H9 (cell line): ENCODE results near the gene MKNK2. TPM values are rescaled to one million over a fixed set of nuclear protein-coding genes. Genes with fewer than 3 reads are reported as not detected.

Experiments used
- DNase-seq: peaks from one replicate; pipeline ENCODE4 v3.0.0-alpha.2; 2017
- H2AFZ ChIP-seq: one replicate; pipeline ENCODE4 v1.6.1; 2013; ENCODE audit warnings: mild to moderate bottlenecking, low read length, control low read depth, moderate library complexity
- H2AK5ac ChIP-seq: 2 replicates; pipeline ENCODE4 v1.6.1; 2013; ENCODE audit warnings: low read length, control low read depth, mixed read lengths; ENCODE audit not compliant: insufficient read length
- H2BK120ac ChIP-seq: one replicate; pipeline ENCODE4 v1.6.1; 2013; ENCODE audit warnings: low read depth, mild to moderate bottlenecking, low read length, control low read depth, inconsistent platforms; ENCODE audit not compliant: poor library complexity, severe bottlenecking
- H2BK12ac ChIP-seq: 2 replicates; pipeline ENCODE4 v1.6.1; 2013; ENCODE audit warnings: low read length, control low read depth, mixed read lengths, low read depth; ENCODE audit not compliant: insufficient read length
- H2BK15ac ChIP-seq: 2 replicates; pipeline ENCODE4 v1.6.1; 2013; ENCODE audit warnings: low read depth, low read length, control low read depth
- H2BK20ac ChIP-seq: one replicate; pipeline ENCODE4 v1.6.1; 2013; ENCODE audit warnings: low read depth, mild to moderate bottlenecking, low read length, control low read depth, inconsistent platforms; ENCODE audit not compliant: poor library complexity, severe bottlenecking
- H2BK5ac ChIP-seq: 2 replicates; pipeline ENCODE4 v1.6.1; 2013; ENCODE audit warnings: low read length, control low read depth, mixed read lengths; ENCODE audit not compliant: insufficient read length
- H3K14ac ChIP-seq: 2 replicates; pipeline ENCODE4 v1.6.1; 2013; ENCODE audit warnings: low read length, control low read depth; ENCODE audit not compliant: insufficient read depth
- H3K18ac ChIP-seq: 2 replicates; pipeline ENCODE4 v1.6.1; 2013; ENCODE audit warnings: low read depth, mild to moderate bottlenecking, mixed read lengths, low read length, control low read depth; ENCODE audit not compliant: insufficient read length
- H3K23ac ChIP-seq: 2 replicates; pipeline ENCODE4 v1.6.1; 2013; ENCODE audit warnings: low read length, control low read depth, mixed read lengths, low read depth; ENCODE audit not compliant: insufficient read length
- H3K23me2 ChIP-seq: 2 replicates; pipeline ENCODE4 v1.6.1; 2013; ENCODE audit warnings: low read depth, mild to moderate bottlenecking, mixed read lengths, low read length, control low read depth; ENCODE audit not compliant: insufficient read length, poor library complexity, severe bottlenecking
- H3K27ac ChIP-seq: 2 replicates; pipeline ENCODE4 v1.5.1; 2013; ENCODE audit warnings: low read length, control low read depth, mixed read lengths, low read depth; ENCODE audit not compliant: insufficient read length
- H3K27me3 ChIP-seq: 2 replicates; pipeline ENCODE4 v1.6.1; 2013; ENCODE audit warnings: low read length, control low read depth, inconsistent platforms; ENCODE audit not compliant: insufficient read depth
- H3K4ac ChIP-seq: 2 replicates; pipeline ENCODE4 v1.6.1; 2013; ENCODE audit warnings: low read depth, mild to moderate bottlenecking, control low read depth, inconsistent platforms, low read length, moderate library complexity
- H3K4me1 ChIP-seq: 2 replicates; pipeline ENCODE4 v1.6.1; 2013; ENCODE audit warnings: low read length, control low read depth, inconsistent platforms; ENCODE audit not compliant: insufficient read depth
- H3K4me2 ChIP-seq: 2 replicates; pipeline ENCODE4 v1.6.1; 2013; ENCODE audit warnings: low read length, control low read depth, mixed read lengths; ENCODE audit not compliant: insufficient read length, insufficient read depth
- H3K56ac ChIP-seq: 2 replicates; pipeline ENCODE4 v1.6.1; 2013; ENCODE audit warnings: low read depth, mild to moderate bottlenecking, mixed read lengths, low read length, control low read depth; ENCODE audit not compliant: insufficient read length
- H3K79me1 ChIP-seq: 2 replicates; pipeline ENCODE4 v1.6.1; 2013; ENCODE audit warnings: low read depth, mild to moderate bottlenecking, moderate library complexity, low read length, control low read depth, inconsistent platforms; ENCODE audit not compliant: insufficient read depth, poor library complexity, severe bottlenecking
- H3K79me2 ChIP-seq: 2 replicates; pipeline ENCODE4 v1.6.1; 2013; ENCODE audit warnings: low read length, control low read depth, inconsistent platforms; ENCODE audit not compliant: insufficient read depth
- H3K9ac ChIP-seq: 2 replicates; pipeline ENCODE4 v1.6.1; 2013; ENCODE audit warnings: low read length, control low read depth, mixed read lengths; ENCODE audit not compliant: insufficient read length; ENCODE audit errors: extremely low read depth
- H3K9me3 ChIP-seq: one replicate; pipeline ENCODE4 v1.6.1; 2013; ENCODE audit warnings: low read depth, low read length, inconsistent platforms; ENCODE audit not compliant: control insufficient read depth
- H3T11ph ChIP-seq: one replicate; pipeline ENCODE4 v1.6.1; 2013; ENCODE audit warnings: mild to moderate bottlenecking, low read length, control low read depth, inconsistent platforms
- H4K20me1 ChIP-seq: one replicate; pipeline ENCODE4 v1.6.1; 2013; ENCODE audit not compliant: control insufficient read depth, insufficient read length, insufficient read depth
- H4K5ac ChIP-seq: 2 replicates; pipeline ENCODE4 v1.6.1; 2013; ENCODE audit warnings: low read depth, mild to moderate bottlenecking, mixed read lengths, low read length, control low read depth; ENCODE audit not compliant: insufficient read length
- H4K8ac ChIP-seq: replicated peaks from 2 replicates; pipeline ENCODE4 v1.6.1; 2013; ENCODE audit warnings: low read length, control low read depth, mixed read lengths, low read depth; ENCODE audit not compliant: insufficient read length
- H4K91ac ChIP-seq: 2 replicates; pipeline ENCODE4 v1.6.1; 2013; ENCODE audit warnings: low read depth, mild to moderate bottlenecking, moderate library complexity, mixed read lengths, low read length, control low read depth; ENCODE audit not compliant: insufficient read length
- H3K27ac Mint-ChIP-seq, 3 experiments: 2 replicates in 2 of 3; 3 replicates in 1 of 3; pipeline ENCODE4 v1.8.0; 2020 to 2021; ENCODE audit warnings: mixed read lengths in 3 of 3, mild to moderate bottlenecking in 1 of 3, moderate library complexity in 1 of 3
- H3K27me3 Mint-ChIP-seq: 2 replicates; pipeline ENCODE4 v1.8.0; 2021; ENCODE audit warnings: low read depth, mild to moderate bottlenecking, moderate library complexity, mixed read lengths
- H3K36me3 Mint-ChIP-seq, 3 experiments: 2 replicates in 2 of 3; 3 replicates in 1 of 3; pipeline ENCODE4 v1.8.0; 2020 to 2021; ENCODE audit warnings: low read depth in 3 of 3, mixed read lengths in 3 of 3; ENCODE audit not compliant: insufficient read depth in 1 of 3
- H3K4me1 Mint-ChIP-seq, 2 experiments: 2 replicates each; pipeline ENCODE4 v1.8.0; 2020; ENCODE audit warnings: mixed read lengths in 2 of 2
- H3K4me3 Mint-ChIP-seq, 2 experiments: 2 replicates in 1 of 2; 3 replicates in 1 of 2; pipeline ENCODE4 v1.8.0; 2020 to 2021; ENCODE audit warnings: mild to moderate bottlenecking in 2 of 2, mixed read lengths in 2 of 2, moderate library complexity in 1 of 2
- H3K9me3 Mint-ChIP-seq, 2 experiments: 2 replicates in 1 of 2; 3 replicates in 1 of 2; pipeline ENCODE4 v1.8.0; 2020; ENCODE audit warnings: mild to moderate bottlenecking in 2 of 2, mixed read lengths in 2 of 2, moderate library complexity in 1 of 2
- CTCF ChIP-seq: fragments of 200-600 bp; sonication (generic); conservative IDR thresholded peaks from 3 replicates; pipeline ENCODE4 v1.8.0; 2021; ENCODE audit warnings: antibody characterized with exemption, mild to moderate bottlenecking
- WGBS: extraction: QIAGEN DNeasy Blood & Tissue Kit; methylation state at CpG from one replicate; pipeline ENCODE4 v1.1.7; 2013; ENCODE audit warnings: missing lambda C conversion rate, low lambda C conversion rate, mixed read lengths; ENCODE audit not compliant: insufficient read length; ENCODE audit errors: extremely low coverage; 5-methylcytosine and 5-hydroxymethylcytosine counted together
- total RNA-seq: library from RNA; stranded (reverse); gene quantifications from 2 replicates; pipeline ENCODE4 v1.2.1, GENCODE V29; 2021

MKNK2 gene
- total RNA-seq, 1 experiment from 2014 or later, result 153 TPM

GRCh38 chr19:2056837-2057192, 5.8 kb upstream of the MKNK2 start:
- Histone ChIP-seq H2BK5ac (no peak overlapping the region), H3K14ac (no peak overlapping the region), H4K8ac (no peak overlapping the region), H4K91ac (no peak overlapping the region), H3K23ac (no peak overlapping the region), H2BK15ac (no peak overlapping the region), H2BK120ac (no peak overlapping the region), H4K20me1 (no peaks in the 10 kb centered on the region), H3K56ac (no peak overlapping the region), H3K23me2 (peaks cover 8% of the 10 kb centered on the region), H3K79me1 (no peaks in the 10 kb centered on the region), H2AFZ (no peak overlapping the region), H2BK20ac (no peak overlapping the region), H2AK5ac (no peak overlapping the region), H3K9ac (no peak overlapping the region), H3T11ph (no peak overlapping the region), H3K27me3 (no peaks in the 10 kb centered on the region), H4K5ac (no peak overlapping the region), H3K79me2 (no peaks in the 10 kb centered on the region), H3K18ac (no peak overlapping the region), H3K4me1 (no peaks in the 10 kb centered on the region), H3K27ac (no peak overlapping the region), H3K4me2 (no peak overlapping the region), H3K4ac (no peak overlapping the region), H3K9me3 (no peaks in the 10 kb centered on the region), H2BK12ac (no peak overlapping the region)
- H3K27ac Mint-ChIP-seq, result peak overlapping the region in 1 of 3 experiments; percentile 67; a peak in 1 of 7 replicates
- peak overlapping the region in 1 of 2 experiments; percentile 14; a peak in 1 of 5 replicates for H3K4me3 Mint-ChIP-seq
- TF ChIP-seq CTCF, result no peak
- no CpG with 5 or more reads among the region's 5 CpGs for WGBS
- H3K4me1 Mint-ChIP-seq, result peaks cover 16 to 33% of the 10 kb centered on the region in 2 experiments
- H3K36me3 Mint-ChIP-seq, result no peaks in the 10 kb centered on the region
- H3K27me3 Mint-ChIP-seq, result no peaks in the 10 kb centered on the region
- H3K9me3 Mint-ChIP-seq, result no peaks in the 10 kb centered on the region; a peak in 1 of 5 replicates
- peak; percentile 26 for DNase-seq
